Suprapubic skin (tissue), 4 donors: ENCODE data around the gene LDLRAD4.

Source experiments
- CTCF ChIP-seq, 2 donors: fragments of 200-600 bp in 1 of 2; fragments of 450-650 bp in 1 of 2; sonication (generic) in 1 of 2; IDR thresholded peaks; one replicate each; pipeline ENCODE4 v1.5.1; 2016 to 2019; ENCODE audit warnings: antibody characterized with exemption in 2 of 2, mild to moderate bottlenecking in 1 of 2, moderate library complexity in 1 of 2
- EP300 ChIP-seq: sonication (generic); formaldehyde crosslinking; IDR thresholded peaks from one replicate; pipeline ENCODE4 v1.6.1; 2017; ENCODE audit warnings: antibody characterized with exemption
- POLR2A ChIP-seq, 2 donors: fragments of 450-650 bp; IDR thresholded peaks; one replicate each; pipeline ENCODE4 v1.6.1; 2017; ENCODE audit warnings: antibody characterized with exemption in 2 of 2, mild to moderate bottlenecking in 2 of 2, moderate library complexity in 2 of 2
- POLR2AphosphoS5 ChIP-seq, 3 donors: sonication (generic); formaldehyde crosslinking; IDR thresholded peaks; one replicate each; pipeline ENCODE4 v1.6.1; 2017; ENCODE audit warnings: antibody characterized with exemption in 3 of 3

DNA sequence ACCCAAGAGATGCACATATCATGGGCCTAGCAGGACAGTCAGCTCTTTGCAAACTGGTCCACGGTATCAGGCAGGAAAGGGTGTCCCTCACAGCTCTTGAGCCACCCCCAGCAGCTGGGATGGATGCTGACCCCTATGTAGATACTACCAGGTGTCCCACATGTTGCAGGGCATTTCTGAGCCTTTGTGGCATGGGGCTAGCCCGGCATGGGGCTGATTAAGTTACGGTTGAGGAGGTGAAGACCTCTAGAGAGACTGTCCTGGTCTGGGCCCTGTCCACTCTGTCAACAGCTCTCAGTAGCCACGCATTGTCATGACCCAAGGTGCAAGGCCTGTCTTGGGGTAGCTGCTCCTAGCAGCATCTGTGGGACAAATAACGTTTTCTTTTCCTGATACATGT lies 6.7 kb downstream of the LDLRAD4 start:
- TF ChIP-seq POLR2A (IDR thresholded peaks at IDR 0.05) (no peak), CTCF (IDR thresholded peaks at IDR 0.05) (no peak), POLR2AphosphoS5 (IDR thresholded peaks at IDR 0.05) (no peak), EP300 (no peak)
